Measurements from ENCODE around the gene CHST9. TPM values are rescaled to one million over a fixed set of nuclear protein-coding genes. Genes with fewer than 3 reads are reported as not detected.

Gene CHST9
- polyA plus RNA-seq, 3 donors = not detected

GRCh38 chr18:26867471-26867870 lies 317.6 kb downstream of the CHST9 start:
- Histone ChIP-seq H3K9me3 (replicated peaks in 1 of 2; ENCODE audit: control insufficient read depth in 1 of 2, insufficient read depth in 1 of 2, low read length in 2 of 2) (peaks cover 0 to 17% of the 10 kb centered on the region in 2 donors), H2AFZ (ENCODE audit: insufficient read depth, low read depth, low read length, poor library complexity, severe bottlenecking) (no peak overlapping the region), H3K27me3 (ENCODE audit: control insufficient read depth in 2 of 2, insufficient read depth in 2 of 2, low read length in 2 of 2) (peaks cover 25 to 33% of the 10 kb centered on the region in 2 donors), H3K9ac (ENCODE audit: insufficient read depth, low read length, poor library complexity, severe bottlenecking) (no peak overlapping the region), H3K27ac (ENCODE audit: low read depth in 1 of 2, low read length in 2 of 2) (no peak overlapping the region), H3K4me3 (replicated peaks in 1 of 3; ENCODE audit: low read depth in 2 of 3, low read length in 3 of 3) (no peak overlapping the region), H3K36me3 (replicated peaks in 1 of 2; ENCODE audit: control insufficient read depth in 1 of 2, insufficient read depth in 2 of 2, low read length in 2 of 2) (no peaks in the 10 kb centered on the region), H4K20me1 (ENCODE audit: insufficient read depth, low read length) (no peaks in the 10 kb centered on the region), H3K79me2 (ENCODE audit: insufficient read depth, low read length) (no peaks in the 10 kb centered on the region), H3K4me2 (replicated peaks; ENCODE audit: extremely low read depth, low read length, poor library complexity, severe bottlenecking) (no peak overlapping the region), H3K4me1 (ENCODE audit: control insufficient read depth in 1 of 2, insufficient read depth in 2 of 2, low read length in 2 of 2) (no peaks in the 10 kb centered on the region)
- peaks cover 0 to 6% (median 1%) of the 10 kb centered on the region in 7 donors for H3K9me3 Mint-ChIP-seq
- no peaks in the 10 kb centered on the region for H3K36me3 Mint-ChIP-seq
- intact Hi-C loops (cut with micrococcal nuclease) = no loop called here
- H3K4me3 Mint-ChIP-seq = no peak overlapping the region
- 96% methylated on average over 4 of the region's 4 CpGs for WGBS (ENCODE audit: insufficient coverage)
- H3K4me1 Mint-ChIP-seq = peaks cover 6% of the 10 kb centered on the region
- H3K27ac Mint-ChIP-seq = no peak overlapping the region
- DNase-seq = no peak
- H3K27me3 Mint-ChIP-seq (ENCODE audit: low read depth in 3 of 3) = peaks cover 31 to 44% (median 33%) of the 10 kb centered on the region in 3 donors
- TF ChIP-seq CTCF (IDR thresholded peaks at IDR 0.05) = no peak

GRCh38 chr18:26865557-26865956 lies 319.6 kb downstream of the CHST9 start, which contains the start of gene AQP4:
Gene AQP4, minus strand, starts transcription at chr18:26865707. Its CDS starts 18 bp downstream, at chr18:26865689.
- Histone ChIP-seq H4K20me1 (ENCODE audit: insufficient read depth, low read length) (no peaks in the 10 kb centered on the region), H3K9ac (ENCODE audit: insufficient read depth, low read length, poor library complexity, severe bottlenecking) (no peak within 1 kb of the TSS), H3K27me3 (ENCODE audit: control insufficient read depth in 2 of 2, insufficient read depth in 2 of 2, low read length in 2 of 2) (peaks cover 32 to 47% of the 10 kb centered on the region in 2 donors), H3K4me2 (replicated peaks; ENCODE audit: extremely low read depth, low read length, poor library complexity, severe bottlenecking) (no peak within 1 kb of the TSS), H3K4me3 (replicated peaks in 1 of 3; ENCODE audit: low read depth in 2 of 3, low read length in 3 of 3) (no peak within 1 kb of the TSS), H3K79me2 (ENCODE audit: insufficient read depth, low read length) (no peaks in the 10 kb centered on the region), H3K4me1 (ENCODE audit: control insufficient read depth in 1 of 2, insufficient read depth in 2 of 2, low read length in 2 of 2) (no peaks in the 10 kb centered on the region), H3K27ac (ENCODE audit: low read depth in 1 of 2, low read length in 2 of 2) (no peak within 1 kb of the TSS), H3K9me3 (replicated peaks in 1 of 2; ENCODE audit: control insufficient read depth in 1 of 2, insufficient read depth in 1 of 2, low read length in 2 of 2) (peaks cover 0 to 25% of the 10 kb centered on the region in 2 donors), H2AFZ (ENCODE audit: insufficient read depth, low read depth, low read length, poor library complexity, severe bottlenecking) (no peak within 1 kb of the TSS), H3K36me3 (replicated peaks in 1 of 2; ENCODE audit: control insufficient read depth in 1 of 2, insufficient read depth in 2 of 2, low read length in 2 of 2) (no peaks in the 10 kb centered on the region)
- peaks cover 42 to 56% (median 47%) of the 10 kb centered on the region in 3 donors for H3K27me3 Mint-ChIP-seq (ENCODE audit: low read depth in 3 of 3)
- H3K27ac Mint-ChIP-seq = no peak within 1 kb of the TSS
- peak within 1 kb of the TSS in 1 of 2 donors; percentile 63 for H3K4me3 Mint-ChIP-seq
- WGBS (ENCODE audit: insufficient coverage) = 94% methylated on average over 4 of the region's 5 CpGs
- intact Hi-C loops (cut with micrococcal nuclease) = no loop called here
- no peak for DNase-seq
- TF ChIP-seq CTCF (IDR thresholded peaks at IDR 0.05) = no peak
- peaks cover 0 to 6% (median 0%) of the 10 kb centered on the region in 7 donors for H3K9me3 Mint-ChIP-seq
- H3K36me3 Mint-ChIP-seq = no peaks in the 10 kb centered on the region
- peaks cover 6% of the 10 kb centered on the region for H3K4me1 Mint-ChIP-seq
